OCI-LY1 (cell line): Measurements from ENCODE around the gene HAPLN2.
A peak's percentile ranks its signal among the peaks of the same experiment; 100 is the strongest.

Experiments used
- H2AFZ ChIP-seq: fragments of 200-600 bp; sonication (generic), shearing (Covaris generic); 2 replicates; pipeline ENCODE4 v1.6.0; 2014; ENCODE audit warnings: antibody characterized with exemption, mild to moderate bottlenecking, low read length
- H3F3A ChIP-seq: fragments of 200-600 bp; sonication (generic), shearing (Covaris generic); 2 replicates; pipeline ENCODE4 v1.6.0; 2014; ENCODE audit warnings: mild to moderate bottlenecking, antibody characterized with exemption, low read length, moderate library complexity; ENCODE audit not compliant: insufficient read depth
- H3K27ac ChIP-seq: fragments of 200-600 bp; sonication (generic); 2 replicates; pipeline ENCODE4 v1.5.1; 2014; ENCODE audit warnings: low read length, mixed run types, mild to moderate bottlenecking, low read depth; ENCODE audit not compliant: poor library complexity, severe bottlenecking
- H3K27me3 ChIP-seq: fragments of 200-600 bp; sonication (generic); 2 replicates; pipeline ENCODE4 v1.6.0; 2014; ENCODE audit warnings: antibody characterized with exemption, mild to moderate bottlenecking, low read length, moderate library complexity; ENCODE audit not compliant: insufficient read depth
- H3K36me3 ChIP-seq: fragments of 200-600 bp; sonication (generic); 2 replicates; pipeline ENCODE4 v1.6.1; 2014; ENCODE audit warnings: mild to moderate bottlenecking, antibody characterized with exemption, low read length, moderate library complexity, mixed read lengths; ENCODE audit not compliant: insufficient read depth
- H3K4me1 ChIP-seq: fragments of 200-600 bp; sonication (generic); 2 replicates; pipeline ENCODE4 v1.5.1; 2014; ENCODE audit warnings: mild to moderate bottlenecking, low read length, moderate library complexity; ENCODE audit not compliant: insufficient read depth, severe bottlenecking
- H3K4me2 ChIP-seq: fragments of 200-600 bp; sonication (generic), shearing (Covaris generic); 2 replicates; pipeline ENCODE4 v1.6.1; 2014; ENCODE audit warnings: low read length
- H3K4me3 ChIP-seq: fragments of 200-600 bp; sonication (generic); 2 replicates; pipeline ENCODE4 v1.5.1; 2014; ENCODE audit warnings: low read length, low read depth, mild to moderate bottlenecking, mixed read lengths; ENCODE audit not compliant: poor library complexity, severe bottlenecking
- H3K79me2 ChIP-seq: fragments of 200-600 bp; shearing (Covaris generic); 2 replicates; pipeline ENCODE4 v1.6.1; 2016; ENCODE audit warnings: mixed run types, low read length, mixed read lengths; ENCODE audit not compliant: insufficient read depth
- H3K9ac ChIP-seq: fragments of 200-600 bp; sonication (generic), shearing (Covaris generic); 2 replicates; pipeline ENCODE4 v1.6.1; 2014; ENCODE audit warnings: mild to moderate bottlenecking, low read length, mixed read lengths
- H3K9me2 ChIP-seq: fragments of 200-600 bp; sonication (generic), shearing (Covaris generic); 2 replicates; pipeline ENCODE4 v1.6.1; 2014; ENCODE audit warnings: low read depth, mild to moderate bottlenecking, low read length, mixed read lengths
- H3K9me3 ChIP-seq: fragments of 200-600 bp; shearing (Covaris generic); 2 replicates; pipeline ENCODE4 v1.6.1; 2014; ENCODE audit warnings: low read length, mixed read lengths
- H4K20me1 ChIP-seq: fragments of 200-600 bp; sonication (generic), shearing (Covaris generic); 2 replicates; pipeline ENCODE4 v1.6.0; 2016; ENCODE audit warnings: mild to moderate bottlenecking, low read length; ENCODE audit not compliant: insufficient read depth
- CTCF ChIP-seq: fragments of 200-600 bp; sonication (generic), shearing (Covaris generic); IDR thresholded peaks from 2 replicates; pipeline ENCODE4 v1.5.1; 2017; ENCODE audit warnings: mild to moderate bottlenecking, antibody characterized with exemption, low read length, moderate library complexity, mixed read lengths
- EZH2 ChIP-seq: fragments of 200-600 bp; sonication (generic), shearing (Covaris generic); IDR thresholded peaks from 2 replicates; pipeline ENCODE4 v1.8.0; 2017; ENCODE audit warnings: borderline replicate concordance, mixed run types, mild to moderate bottlenecking, antibody characterized with exemption, low read length, moderate library complexity, mixed read lengths

Gene HAPLN2

GRCh38 chr1:156655151-156655903 is 36.1 kb downstream of the HAPLN2 start:
- Histone ChIP-seq H2AFZ (no peak overlapping the region), H3K36me3 (no peaks in the 10 kb centered on the region), H3K4me2 (no peak overlapping the region), H3K9ac (no peak overlapping the region), H3K27ac (no peak overlapping the region), H3K9me2 (no peaks in the 10 kb centered on the region), H4K20me1 (no peaks in the 10 kb centered on the region), H3K9me3 (no peaks in the 10 kb centered on the region), H3K4me3 (no peak overlapping the region), H3K79me2 (no peaks in the 10 kb centered on the region), H3K4me1 (peaks cover 10% of the 10 kb centered on the region), H3K27me3 (peaks cover 6% of the 10 kb centered on the region), H3F3A (no peaks in the 10 kb centered on the region)
- TF ChIP-seq CTCF, result no peak
- no peak for TF ChIP-seq EZH2

- Histone ChIP-seq H3K4me2 (no peak overlapping the region), H3F3A (no peaks in the 10 kb centered on the region), H3K36me3 (no peaks in the 10 kb centered on the region), H3K79me2 (no peaks in the 10 kb centered on the region), H2AFZ (no peak overlapping the region), H3K4me3 (no peak overlapping the region), H3K9me2 (no peaks in the 10 kb centered on the region), H3K9ac (no peak overlapping the region), H4K20me1 (no peaks in the 10 kb centered on the region), H3K9me3 (no peaks in the 10 kb centered on the region), H3K4me1 (peaks cover 11% of the 10 kb centered on the region), H3K27ac (no peak overlapping the region), H3K27me3 (peaks cover 6% of the 10 kb centered on the region)
- TF ChIP-seq EZH2 (no peak), CTCF (no peak)
These were observed 36.8 kb downstream of the HAPLN2 start for GRCh38 chr1:156655904-156656516.

- Histone ChIP-seq H3K9ac (no peak overlapping the region), H3K27ac (no peak overlapping the region), H3K79me2 (no peaks in the 10 kb centered on the region), H3K4me3 (no peak overlapping the region), H2AFZ (no peak overlapping the region), H3K36me3 (no peaks in the 10 kb centered on the region), H3F3A (no peaks in the 10 kb centered on the region), H3K9me3 (no peaks in the 10 kb centered on the region), H3K4me2 (no peak overlapping the region), H4K20me1 (no peaks in the 10 kb centered on the region), H3K4me1 (peaks cover 17% of the 10 kb centered on the region), H3K27me3 (peaks cover 6% of the 10 kb centered on the region), H3K9me2 (no peaks in the 10 kb centered on the region)
- TF ChIP-seq CTCF, result peak; percentile 84
- no peak for TF ChIP-seq EZH2
These were observed 37.9 kb downstream of the HAPLN2 start for GRCh38 chr1:156656806-156657740.
